Cerebellar cortex (tissue), 1 donor: Measurements from ENCODE around the gene L1CAM.
"Not testable (repeated sequence)": the region's sequence is repeated elsewhere in the genome, so short reads cannot be mapped to it uniquely, and the experiment has no call there.

ENCODE experiments used
- DNase-seq: peaks from one replicate; pipeline ENCODE4 v3.0.0-alpha.2; 2015; ENCODE audit warnings: low spot score

Gene L1CAM

GRCh38 chrX:153829799-153830639 is 56.0 kb downstream of the L1CAM start, which contains the start of gene PDZD4:
Gene PDZD4, minus strand, starts transcription at chrX:153830544. Its CDS starts 246 bp downstream, at chrX:153830298.
- DNase-seq = no peak

- DNase-seq = no peak
These were observed 56.5 kb downstream of the L1CAM start for GRCh38 chrX:153829549-153829798.

- DNase-seq = peak; percentile 43
These were observed 57.0 kb downstream of the L1CAM start for GRCh38 chrX:153828723-153829548.

- no peak for DNase-seq
These were observed 57.7 kb downstream of the L1CAM start for GRCh38 chrX:153828308-153828707.

GRCh38 chrX:153827903-153828302 is 58.1 kb downstream of the L1CAM start:
- no peak for DNase-seq

GRCh38 chrX:153827016-153827415 is 59.0 kb downstream of the L1CAM start:
- no peak for DNase-seq

- DNase-seq = no peak
These were observed 60.9 kb downstream of the L1CAM start for GRCh38 chrX:153825042-153825441.

GRCh38 chrX:153824348-153824747 is 61.6 kb downstream of the L1CAM start:
- DNase-seq = no peak

GRCh38 chrX:153821066-153821465 is 64.9 kb downstream of the L1CAM start:
- no peak for DNase-seq

GRCh38 chrX:153820601-153821000 is 65.4 kb downstream of the L1CAM start:
- DNase-seq = no peak

GRCh38 chrX:153819384-153820040 is 66.5 kb downstream of the L1CAM start:
- no peak for DNase-seq

GRCh38 chrX:153818571-153819383 is 67.2 kb downstream of the L1CAM start:
- no peak for DNase-seq

GRCh38 chrX:153818064-153818463 is 67.9 kb downstream of the L1CAM start:
- not testable (repeated sequence) for DNase-seq

GRCh38 chrX:153816831-153817690 is 68.9 kb downstream of the L1CAM start:
- no peak for DNase-seq

GRCh38 chrX:153814591-153815315 is 71.2 kb downstream of the L1CAM start:
- no peak for DNase-seq

- DNase-seq = no peak
These were observed 72.8 kb downstream of the L1CAM start for GRCh38 chrX:153813161-153813560.

- DNase-seq = peak; percentile 52
These were observed 73.8 kb downstream of the L1CAM start for GRCh38 chrX:153812220-153812619.
